Measurements from ENCODE around the gene TAAR8. TPM values are rescaled to one million over a fixed set of nuclear protein-coding genes. Genes with fewer than 3 reads are reported as not detected.
A peak's percentile ranks its signal among the peaks of the same experiment; 100 is the strongest.

Gene TAAR8
- total and polyA plus RNA-seq, 2 of the 13 experiments (the other 11 are each of a cell fraction or from before 2014, with no cell fraction given): 0.07 TPM; not detected in 1

- TF ChIP-seq ZBTB37 (CRISPR knock-in tag; IDR thresholded peaks at IDR 0.05) (no peak), FOSL2 (CRISPR knock-in tag; IDR thresholded peaks at IDR 0.05) (no peak), ERF (CRISPR knock-in tag; IDR thresholded peaks at IDR 0.05) (0 out of 2 replicates have a peak, but pooled peaks have one; percentile 32), ZNF703 (CRISPR knock-in tag; IDR thresholded peaks at IDR 0.05; ENCODE audit: borderline replicate concordance) (no peak), ZNF660 (CRISPR knock-in tag; IDR thresholded peaks at IDR 0.05; ENCODE audit: borderline replicate concordance, low read depth) (no peak), TRAFD1 (CRISPR knock-in tag; IDR thresholded peaks at IDR 0.05; ENCODE audit: borderline replicate concordance) (no peak), ETV5 (CRISPR knock-in tag; IDR thresholded peaks at IDR 0.05; ENCODE audit: borderline replicate concordance) (no peak), HOXA9 (CRISPR knock-in tag; IDR thresholded peaks at IDR 0.05; ENCODE audit: borderline replicate concordance) (no peak), JUND (CRISPR knock-in tag; IDR thresholded peaks at IDR 0.05) (no peak), FOXK2 (IDR thresholded peaks at IDR 0.05) (no peak), ZNF451 (CRISPR knock-in tag; IDR thresholded peaks at IDR 0.05) (no peak), PAX8 (CRISPR knock-in tag; IDR thresholded peaks at IDR 0.05; ENCODE audit: borderline replicate concordance) (no peak), PHF8 (CRISPR knock-in tag; IDR thresholded peaks at IDR 0.05) (no peak), FUBP1 (CRISPR knock-in tag; IDR thresholded peaks at IDR 0.05; ENCODE audit: borderline replicate concordance) (no peak), ZFY (CRISPR knock-in tag; IDR thresholded peaks at IDR 0.05) (peak; percentile 39; the same call in 1 of the 2 replicates), ZBTB38 (CRISPR knock-in tag; IDR thresholded peaks at IDR 0.05) (no peak), ZNF460 (CRISPR knock-in tag; IDR thresholded peaks at IDR 0.05; ENCODE audit: borderline replicate concordance) (no peak), POLR2A (IDR thresholded peaks at IDR 0.05; ENCODE audit: insufficient read depth in 1 of 2, low read depth in 2 of 2, low read length in 2 of 2) (no peak), SAP130 (CRISPR knock-in tag; IDR thresholded peaks at IDR 0.05; ENCODE audit: low read depth) (peak; percentile 13; the same call in 1 of the 2 replicates), KAT8 (CRISPR knock-in tag; IDR thresholded peaks at IDR 0.05) (0 out of 2 replicates have a peak, but pooled peaks have one; percentile 13), ZNF33A (CRISPR knock-in tag; IDR thresholded peaks at IDR 0.05; ENCODE audit: borderline replicate concordance) (no peak), HDAC1 (CRISPR knock-in tag; IDR thresholded peaks at IDR 0.05) (no peak), SAFB2 (CRISPR knock-in tag; IDR thresholded peaks at IDR 0.05; ENCODE audit: borderline replicate concordance, low read depth) (no peak), TFE3 (CRISPR knock-in tag; IDR thresholded peaks at IDR 0.05) (no peak), MXD1 (CRISPR knock-in tag; IDR thresholded peaks at IDR 0.05) (no peak)
These were observed 41.2 kb upstream of the TAAR8 start (continued) for GRCh38 chr6:132511210-132511830.

Data from HepG2 (cell line).